K562 (cell line): Measurements from ENCODE around the gene STYXL1.

ENCODE experiments used
- CTCF ChIP-seq, 3 experiments: IDR thresholded peaks in 2 of 3; conservative IDR thresholded peaks in 1 of 3; 2 replicates each; pipeline ENCODE4 v1.5.1; 2011 to 2012; ENCODE audit warnings: low read length in 3 of 3, mild to moderate bottlenecking in 3 of 3, control low read depth in 2 of 3, improper control_type of control experiment in 1 of 3, inconsistent platforms in 1 of 3, low read depth in 1 of 3, mixed read lengths in 1 of 3, moderate library complexity in 1 of 3; ENCODE audit not compliant: insufficient read depth in 2 of 3
- FOXM1 ChIP-seq, 2 experiments: fragments of 450-650 bp in 1 of 2; sonication (generic) in 1 of 2; formaldehyde crosslinking in 1 of 2; IDR thresholded peaks; 2 replicates each; pipeline versions ENCODE4 v1.6.1 to v1.9.0; 2017 to 2022; ENCODE audit warnings: low read depth in 2 of 2, mild to moderate bottlenecking in 2 of 2, missing genetic modification reagents in 1 of 2, moderate library complexity in 1 of 2
- HNRNPUL1 ChIP-seq: fragments of 200-400 bp; formaldehyde crosslinking; IDR thresholded peaks from 2 replicates; pipeline ENCODE4 v1.6.1; 2017; ENCODE audit warnings: low read length
- MAX ChIP-seq: sonication (generic); formaldehyde crosslinking; IDR thresholded peaks from 2 replicates; pipeline ENCODE4 v1.9.0; 2022; ENCODE audit warnings: mild to moderate bottlenecking, missing genetic modification reagents
- POLR2A ChIP-seq: fragments of 450-650 bp; conservative IDR thresholded peaks from 2 replicates; pipeline ENCODE4 v1.6.1; 2016
- RAD21 ChIP-seq, 2 experiments: fragments of 250-450 bp in 1 of 2; fragments of 450-650 bp in 1 of 2; sonication (Bioruptor Pico) in 1 of 2; formaldehyde crosslinking in 1 of 2; IDR thresholded peaks in 1 of 2; conservative IDR thresholded peaks in 1 of 2; 2 replicates each; pipeline versions ENCODE4 v1.4.0 to v1.8.0; 2020 to 2022; ENCODE audit warnings: mild to moderate bottlenecking in 2 of 2, moderate library complexity in 1 of 2
- SRF ChIP-seq, 2 experiments: fragments of 250-450, 450-650 bp in 1 of 2; sonication (Bioruptor Pico) in 1 of 2; sonication (generic) in 1 of 2; formaldehyde crosslinking; IDR thresholded peaks; 2 replicates each; pipeline versions ENCODE4 v1.5.0 to v1.5.1; 2020 to 2022; ENCODE audit warnings: mild to moderate bottlenecking in 1 of 2, missing genetic modification reagents in 1 of 2
- SRSF1 ChIP-seq: fragments of 200-400 bp; formaldehyde crosslinking; IDR thresholded peaks from 2 replicates; pipeline ENCODE4 v1.6.1; 2017; ENCODE audit warnings: mild to moderate bottlenecking, low read depth, low read length, moderate library complexity
- TCF7L2 ChIP-seq: fragments of 150-350 bp; IDR thresholded peaks from 2 replicates; pipeline ENCODE4 v1.6.1; 2016; ENCODE audit warnings: low read depth, mild to moderate bottlenecking, low read length, moderate library complexity

- TF ChIP-seq MAX (CRISPR knock-in tag) = no peak
- TF ChIP-seq FOXM1 (IDR thresholded peaks at IDR 0.05; ENCODE audit: low read depth) = no peak
- TF ChIP-seq FOXM1 (CRISPR knock-in tag; IDR thresholded peaks at IDR 0.05; ENCODE audit: low read depth) = no peak
- no peak for TF ChIP-seq SRF (CRISPR knock-in tag; IDR thresholded peaks at IDR 0.05)
- TF ChIP-seq CTCF (IDR thresholded peaks at IDR 0.05 in 2 of 3, conservative IDR thresholded peaks at IDR 0.05 in 1 of 3; ENCODE audit: insufficient read depth in 2 of 3, low read depth in 1 of 3, low read length in 3 of 3) = no peak
- TF ChIP-seq SRSF1 = no peak
- no peak for TF ChIP-seq RAD21 (CRISPR knock-in tag; conservative IDR thresholded peaks at IDR 0.05 in 1 of 2, IDR thresholded peaks at IDR 0.05 in 1 of 2)
- TF ChIP-seq TCF7L2 = no peak
- TF ChIP-seq HNRNPUL1 = no peak
- TF ChIP-seq POLR2A = no peak
Measured at GRCh38 chr7:76072243-76073148, 24.7 kb upstream of the STYXL1 start.
